Stimulated activated effector memory CD8-positive, alpha-beta T cell treated with anti-CD3 and anti-CD28 coated beads, Interleukin-12 subunit alpha, Interleukin-12 subunit beta, amount 100 ng/mL, for 72 hours (primary cell): ENCODE data around the gene CAMSAP1.

ENCODE experiments used
- ATAC-seq: fragments of 150-1000 bp; cut with Tn5 transposase; 2 replicates; pipeline ENCODE4 v1.10.0; 2021
- DNase-seq, 2 donors: peaks; one replicate each; pipeline ENCODE4 v3.0.0; 2021 to 2022; ENCODE audit warnings: low spot score in 2 of 2
- H3K27ac Mint-ChIP-seq: one replicate; pipeline ENCODE4 v1.8.0; 2022; ENCODE audit warnings: mild to moderate bottlenecking, mixed read lengths
- H3K36me3 Mint-ChIP-seq: one replicate; pipeline ENCODE4 v1.8.0; 2022; ENCODE audit warnings: mild to moderate bottlenecking, mixed read lengths
- H3K4me1 Mint-ChIP-seq: one replicate; pipeline ENCODE4 v1.8.0; 2022; ENCODE audit warnings: mixed read lengths
- H3K4me3 Mint-ChIP-seq: one replicate; pipeline ENCODE4 v1.8.0; 2022; ENCODE audit warnings: mild to moderate bottlenecking, mixed read lengths
- H3K9me3 Mint-ChIP-seq: one replicate; pipeline ENCODE4 v1.8.0; 2022; ENCODE audit warnings: mixed read lengths

The CAMSAP1 gene

GRCh38 chr9:135828656-135829055 is 78.7 kb downstream of the CAMSAP1 start:
- Mint-ChIP-seq H3K9me3 (peaks cover 2% of the 10 kb centered on the region), H3K36me3 (peaks cover 29% of the 10 kb centered on the region), H3K27ac (no peak overlapping the region), H3K4me3 (no peak overlapping the region), H3K4me1 (peaks cover 15% of the 10 kb centered on the region)
- no peak for ATAC-seq
- no peak for DNase-seq

GRCh38 chr9:135827866-135828580 is 79.3 kb downstream of the CAMSAP1 start:
- H3K27ac Mint-ChIP-seq = no peak overlapping the region
- peaks cover 2% of the 10 kb centered on the region for H3K9me3 Mint-ChIP-seq
- H3K4me1 Mint-ChIP-seq = peaks cover 15% of the 10 kb centered on the region
- no peak overlapping the region for H3K4me3 Mint-ChIP-seq
- ATAC-seq (no peak), DNase-seq (no peak)
- peaks cover 35% of the 10 kb centered on the region for H3K36me3 Mint-ChIP-seq

- ATAC-seq = no peak
- Mint-ChIP-seq H3K9me3 (peaks cover 2% of the 10 kb centered on the region), H3K4me3 (no peak overlapping the region), H3K36me3 (peaks cover 43% of the 10 kb centered on the region), H3K4me1 (peaks cover 15% of the 10 kb centered on the region), H3K27ac (no peak overlapping the region)
- no peak for DNase-seq
These were observed 80.0 kb downstream of the CAMSAP1 start for GRCh38 chr9:135827301-135827700.

GRCh38 chr9:135826188-135826545 is 81.2 kb downstream of the CAMSAP1 start:
- no peak for DNase-seq
- ATAC-seq = no peak
- Mint-ChIP-seq H3K9me3 (peaks cover 2% of the 10 kb centered on the region), H3K4me3 (no peak overlapping the region), H3K36me3 (peaks cover 54% of the 10 kb centered on the region), H3K4me1 (peaks cover 15% of the 10 kb centered on the region), H3K27ac (no peak overlapping the region)

- DNase-seq = no peak
- Mint-ChIP-seq H3K4me1 (peaks cover 15% of the 10 kb centered on the region), H3K9me3 (peaks cover 2% of the 10 kb centered on the region), H3K27ac (peak overlapping the region; percentile 62), H3K4me3 (no peak overlapping the region), H3K36me3 (peaks cover 59% of the 10 kb centered on the region)
- ATAC-seq = no peak
These were observed 81.7 kb downstream of the CAMSAP1 start for GRCh38 chr9:135825435-135826187.

DNA sequence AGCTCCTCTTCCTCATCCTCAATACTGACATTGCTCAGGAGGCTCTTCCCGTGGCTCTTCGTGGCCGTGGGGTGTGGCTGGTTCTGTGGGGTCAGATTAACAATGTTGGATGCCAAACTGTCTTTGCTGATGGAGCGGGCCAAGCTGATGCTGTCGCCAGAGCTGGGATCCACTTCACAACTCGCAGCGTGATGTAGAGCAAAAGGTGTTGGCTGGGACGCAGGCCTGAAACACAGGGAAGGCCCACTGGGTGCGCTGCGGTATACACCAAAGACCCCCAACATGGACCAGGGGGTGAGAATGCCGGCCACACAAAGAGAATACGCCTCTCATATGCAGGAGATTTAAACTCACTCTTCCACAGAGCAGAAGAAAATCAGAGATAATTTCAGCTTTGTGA is 84.3 kb downstream of the CAMSAP1 start:
- peaks cover 12% of the 10 kb centered on the region for H3K4me1 Mint-ChIP-seq
- peak overlapping the region; percentile 52 for H3K27ac Mint-ChIP-seq
- ATAC-seq (no peak), DNase-seq (no peak)
- peaks cover 85% of the 10 kb centered on the region for H3K36me3 Mint-ChIP-seq
- no peak overlapping the region for H3K4me3 Mint-ChIP-seq
- no peaks in the 10 kb centered on the region for H3K9me3 Mint-ChIP-seq

DNA sequence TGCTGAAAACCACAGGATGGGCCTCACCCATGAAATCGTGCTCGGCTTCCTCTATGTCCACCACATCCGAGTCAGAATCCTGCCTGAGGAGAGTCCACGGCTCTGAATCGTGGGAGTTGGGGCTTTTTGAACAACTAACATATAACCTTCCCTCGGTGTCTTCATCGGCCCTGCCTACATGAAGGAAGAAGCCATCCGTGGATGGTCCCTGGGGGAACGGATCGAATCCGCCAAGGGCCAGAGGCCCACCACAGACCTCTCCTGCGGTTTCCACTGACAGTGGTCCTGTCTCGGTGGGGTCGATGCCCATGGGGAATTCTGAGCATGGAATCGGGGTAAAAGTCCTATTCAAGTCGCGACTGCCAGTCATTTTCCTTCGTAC is 85.0 kb downstream of the CAMSAP1 start:
- Mint-ChIP-seq H3K9me3 (no peaks in the 10 kb centered on the region), H3K4me3 (no peak overlapping the region), H3K36me3 (peaks cover 91% of the 10 kb centered on the region), H3K4me1 (peaks cover 10% of the 10 kb centered on the region), H3K27ac (peak overlapping the region; percentile 52)
- DNase-seq (no peak), ATAC-seq (no peak)

GRCh38 chr9:135821733-135822373 is 85.5 kb downstream of the CAMSAP1 start:
- H3K9me3 Mint-ChIP-seq = no peaks in the 10 kb centered on the region

GRCh38 chr9:135821116-135821515 is 86.2 kb downstream of the CAMSAP1 start:
- no peak for ATAC-seq
- peaks cover 15% of the 10 kb centered on the region for H3K4me1 Mint-ChIP-seq
- H3K36me3 Mint-ChIP-seq = peaks cover 91% of the 10 kb centered on the region
- no peaks in the 10 kb centered on the region for H3K9me3 Mint-ChIP-seq
- no peak overlapping the region for H3K4me3 Mint-ChIP-seq
- no peak overlapping the region for H3K27ac Mint-ChIP-seq
- no peak for DNase-seq

More at GRCh38 chr9:135821733-135822373, 85.5 kb downstream of the CAMSAP1 start:
- Mint-ChIP-seq H3K27ac (no peak overlapping the region), H3K4me3 (no peak overlapping the region), H3K4me1 (peaks cover 10% of the 10 kb centered on the region), H3K36me3 (peaks cover 91% of the 10 kb centered on the region)
- ATAC-seq (no peak), DNase-seq (no peak)

DNA sequence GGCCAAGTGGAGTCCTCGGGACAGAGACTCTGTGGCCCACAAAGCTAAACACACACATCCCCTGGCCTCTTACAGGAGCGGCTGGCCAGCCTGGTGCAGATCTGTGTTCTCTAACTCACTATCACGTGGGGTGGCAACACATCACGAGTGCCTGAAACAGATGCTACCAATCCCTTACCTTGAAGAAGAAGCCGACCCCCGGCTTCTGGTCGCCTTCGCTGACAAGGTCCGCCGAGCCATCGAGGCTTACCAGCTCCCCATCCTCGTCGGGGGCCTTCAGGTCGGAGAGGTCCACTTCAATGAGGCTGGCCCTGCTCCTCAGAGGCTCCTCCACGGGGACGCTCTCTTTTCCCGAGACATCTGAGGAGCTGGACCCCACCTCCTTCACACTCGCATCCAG is 86.7 kb downstream of the CAMSAP1 start:
- peaks cover 18% of the 10 kb centered on the region for H3K4me1 Mint-ChIP-seq
- H3K36me3 Mint-ChIP-seq = peaks cover 95% of the 10 kb centered on the region
- no peak for DNase-seq
- H3K4me3 Mint-ChIP-seq = no peak overlapping the region
- no peak for ATAC-seq
- H3K9me3 Mint-ChIP-seq = no peaks in the 10 kb centered on the region
- no peak overlapping the region for H3K27ac Mint-ChIP-seq

DNA sequence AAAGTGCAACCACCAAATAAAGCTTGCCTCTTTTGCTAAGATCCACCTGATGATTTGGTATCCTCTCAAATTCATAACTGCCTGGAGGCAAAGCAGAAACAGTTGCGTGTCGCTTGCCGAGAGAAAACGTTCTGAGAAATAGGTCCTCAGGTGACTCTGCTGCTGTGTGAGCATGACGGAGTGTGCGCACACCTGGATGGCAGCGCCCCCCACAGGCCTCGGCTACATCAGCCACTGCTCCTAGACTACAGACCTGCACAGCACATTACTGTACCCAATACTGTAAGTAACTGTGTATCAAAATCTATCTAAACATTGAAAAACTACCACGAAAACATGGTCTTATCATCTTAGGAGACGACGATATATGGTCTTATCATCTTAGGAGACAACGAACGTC is 87.4 kb downstream of the CAMSAP1 start:
- Mint-ChIP-seq H3K27ac (no peak overlapping the region), H3K4me1 (peaks cover 12% of the 10 kb centered on the region), H3K9me3 (no peaks in the 10 kb centered on the region), H3K36me3 (peaks cover 100% of the 10 kb centered on the region), H3K4me3 (no peak overlapping the region)
- DNase-seq (no peak), ATAC-seq (no peak)

GRCh38 chr9:135818718-135819475 is 88.4 kb downstream of the CAMSAP1 start:
- H3K4me1 Mint-ChIP-seq = peaks cover 12% of the 10 kb centered on the region
- DNase-seq (no peak), ATAC-seq (no peak)
- no peaks in the 10 kb centered on the region for H3K9me3 Mint-ChIP-seq
- no peak overlapping the region for H3K4me3 Mint-ChIP-seq
- no peak overlapping the region for H3K27ac Mint-ChIP-seq
- peaks cover 100% of the 10 kb centered on the region for H3K36me3 Mint-ChIP-seq

GRCh38 chr9:135817951-135818717 is 89.2 kb downstream of the CAMSAP1 start:
- Mint-ChIP-seq H3K36me3 (peaks cover 100% of the 10 kb centered on the region), H3K27ac (no peak overlapping the region)
- DNase-seq = no peak

GRCh38 chr9:135816651-135816970 is 90.7 kb downstream of the CAMSAP1 start:
- Mint-ChIP-seq H3K4me1 (peaks cover 12% of the 10 kb centered on the region), H3K9me3 (no peaks in the 10 kb centered on the region), H3K36me3 (peaks cover 100% of the 10 kb centered on the region), H3K4me3 (no peak overlapping the region), H3K27ac (no peak overlapping the region)
- no peak for DNase-seq
- no peak for ATAC-seq

More at GRCh38 chr9:135817951-135818717, 89.2 kb downstream of the CAMSAP1 start:
- ATAC-seq = no peak
- no peak overlapping the region for H3K4me3 Mint-ChIP-seq
- peaks cover 12% of the 10 kb centered on the region for H3K4me1 Mint-ChIP-seq
- no peaks in the 10 kb centered on the region for H3K9me3 Mint-ChIP-seq
